HL-60 (cell line): ENCODE measurements around the gene RASSF1.

ENCODE experiments used
- GABPA ChIP-seq: IDR thresholded peaks from 2 replicates; pipeline ENCODE4 v1.6.1; 2012; ENCODE audit warnings: low read depth
- POLR2AphosphoS5 ChIP-seq: IDR thresholded peaks from 2 replicates; pipeline ENCODE4 v1.6.1; 2012; ENCODE audit warnings: low read depth
- SPI1 ChIP-seq: IDR thresholded peaks from 2 replicates; pipeline ENCODE4 v1.6.1; 2012; ENCODE audit warnings: low read depth, mild to moderate bottlenecking, borderline replicate concordance
- TF ChIP-seq, protein P1 (sequence below): IDR thresholded peaks from one replicate; pipeline ENCODE4 v1.5.1; 2011; ENCODE audit warnings: low read length, control low read depth, inconsistent platforms; ENCODE audit not compliant: insufficient read depth
- TF ChIP-seq, protein P2 (sequence below): IDR thresholded peaks from 2 replicates; pipeline ENCODE4 v1.6.1; 2012; ENCODE audit warnings: low read depth; ENCODE audit not compliant: insufficient replicate concordance

- TF ChIP-seq, protein P1, sequence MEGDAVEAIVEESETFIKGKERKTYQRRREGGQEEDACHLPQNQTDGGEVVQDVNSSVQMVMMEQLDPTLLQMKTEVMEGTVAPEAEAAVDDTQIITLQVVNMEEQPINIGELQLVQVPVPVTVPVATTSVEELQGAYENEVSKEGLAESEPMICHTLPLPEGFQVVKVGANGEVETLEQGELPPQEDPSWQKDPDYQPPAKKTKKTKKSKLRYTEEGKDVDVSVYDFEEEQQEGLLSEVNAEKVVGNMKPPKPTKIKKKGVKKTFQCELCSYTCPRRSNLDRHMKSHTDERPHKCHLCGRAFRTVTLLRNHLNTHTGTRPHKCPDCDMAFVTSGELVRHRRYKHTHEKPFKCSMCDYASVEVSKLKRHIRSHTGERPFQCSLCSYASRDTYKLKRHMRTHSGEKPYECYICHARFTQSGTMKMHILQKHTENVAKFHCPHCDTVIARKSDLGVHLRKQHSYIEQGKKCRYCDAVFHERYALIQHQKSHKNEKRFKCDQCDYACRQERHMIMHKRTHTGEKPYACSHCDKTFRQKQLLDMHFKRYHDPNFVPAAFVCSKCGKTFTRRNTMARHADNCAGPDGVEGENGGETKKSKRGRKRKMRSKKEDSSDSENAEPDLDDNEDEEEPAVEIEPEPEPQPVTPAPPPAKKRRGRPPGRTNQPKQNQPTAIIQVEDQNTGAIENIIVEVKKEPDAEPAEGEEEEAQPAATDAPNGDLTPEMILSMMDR, result no peak
- TF ChIP-seq GABPA (no peak), POLR2AphosphoS5 (no peak), SPI1 (no peak)
- TF ChIP-seq, protein P2, sequence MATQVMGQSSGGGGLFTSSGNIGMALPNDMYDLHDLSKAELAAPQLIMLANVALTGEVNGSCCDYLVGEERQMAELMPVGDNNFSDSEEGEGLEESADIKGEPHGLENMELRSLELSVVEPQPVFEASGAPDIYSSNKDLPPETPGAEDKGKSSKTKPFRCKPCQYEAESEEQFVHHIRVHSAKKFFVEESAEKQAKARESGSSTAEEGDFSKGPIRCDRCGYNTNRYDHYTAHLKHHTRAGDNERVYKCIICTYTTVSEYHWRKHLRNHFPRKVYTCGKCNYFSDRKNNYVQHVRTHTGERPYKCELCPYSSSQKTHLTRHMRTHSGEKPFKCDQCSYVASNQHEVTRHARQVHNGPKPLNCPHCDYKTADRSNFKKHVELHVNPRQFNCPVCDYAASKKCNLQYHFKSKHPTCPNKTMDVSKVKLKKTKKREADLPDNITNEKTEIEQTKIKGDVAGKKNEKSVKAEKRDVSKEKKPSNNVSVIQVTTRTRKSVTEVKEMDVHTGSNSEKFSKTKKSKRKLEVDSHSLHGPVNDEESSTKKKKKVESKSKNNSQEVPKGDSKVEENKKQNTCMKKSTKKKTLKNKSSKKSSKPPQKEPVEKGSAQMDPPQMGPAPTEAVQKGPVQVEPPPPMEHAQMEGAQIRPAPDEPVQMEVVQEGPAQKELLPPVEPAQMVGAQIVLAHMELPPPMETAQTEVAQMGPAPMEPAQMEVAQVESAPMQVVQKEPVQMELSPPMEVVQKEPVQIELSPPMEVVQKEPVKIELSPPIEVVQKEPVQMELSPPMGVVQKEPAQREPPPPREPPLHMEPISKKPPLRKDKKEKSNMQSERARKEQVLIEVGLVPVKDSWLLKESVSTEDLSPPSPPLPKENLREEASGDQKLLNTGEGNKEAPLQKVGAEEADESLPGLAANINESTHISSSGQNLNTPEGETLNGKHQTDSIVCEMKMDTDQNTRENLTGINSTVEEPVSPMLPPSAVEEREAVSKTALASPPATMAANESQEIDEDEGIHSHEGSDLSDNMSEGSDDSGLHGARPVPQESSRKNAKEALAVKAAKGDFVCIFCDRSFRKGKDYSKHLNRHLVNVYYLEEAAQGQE, result no peak
Observed at GRCh38 chr3:50345008-50345407, 4.4 kb upstream of the RASSF1 start.
